WTC11 (cell line): ENCODE measurements around the gene TERF2IP. TPM values are rescaled to one million over a fixed set of nuclear protein-coding genes. Genes with fewer than 3 reads are reported as not detected.

ENCODE experiments used
- ATAC-seq: fragments of 200-7000 bp; cut with Tn5 transposase; 2 replicates; pipeline ENCODE4 v1.10.0; 2021; ENCODE audit warnings: mild to moderate bottlenecking, moderate library complexity
- CTCF ChIA-PET: fragments of 300-600 bp; sonication (Branson Sonifier 250); formaldehyde crosslinking; loops from one replicate; lab custom pipeline; 2021; ENCODE audit warnings: antibody characterized with exemption; lab: Charles Lee
- POLR2A ChIA-PET: fragments of 350-600 bp; sonication (Branson Sonifier 250); formaldehyde crosslinking; loops from one replicate; lab custom pipeline; 2021; ENCODE audit warnings: antibody characterized with exemption; lab: Charles Lee
- DNase-seq: peaks from one replicate; pipeline ENCODE4 v3.0.0; 2021; ENCODE audit warnings: low spot score
- H3K27ac Mint-ChIP-seq: 2 replicates; pipeline ENCODE4 v1.8.0; 2021; ENCODE audit warnings: mixed read lengths
- H3K27me3 Mint-ChIP-seq: 2 replicates; pipeline ENCODE4 v1.8.0; 2021; ENCODE audit warnings: low read depth, mild to moderate bottlenecking, moderate library complexity, mixed read lengths
- H3K36me3 Mint-ChIP-seq: 2 replicates; pipeline ENCODE4 v1.8.0; 2021; ENCODE audit warnings: mixed read lengths
- H3K4me1 Mint-ChIP-seq: 2 replicates; pipeline ENCODE4 v1.8.0; 2022; ENCODE audit warnings: mixed read lengths
- H3K4me3 Mint-ChIP-seq: 2 replicates; pipeline ENCODE4 v1.8.0; 2021; ENCODE audit warnings: mild to moderate bottlenecking, moderate library complexity, mixed read lengths
- H3K9me3 Mint-ChIP-seq: 2 replicates; pipeline ENCODE4 v1.8.0; 2021; ENCODE audit warnings: mixed read lengths
- CBFB ChIP-seq: sonication (generic); formaldehyde crosslinking; IDR thresholded peaks from 2 replicates; pipeline ENCODE4 v1.8.1; 2022; ENCODE audit warnings: mild to moderate bottlenecking, low read depth, missing genetic modification reagents
- HMGA2 ChIP-seq: fragments of 250-450 bp; sonication (Bioruptor Pico); IDR thresholded peaks from 2 replicates; pipeline ENCODE4 v1.4.0; 2021; ENCODE audit warnings: mild to moderate bottlenecking, moderate library complexity
- KAT7 ChIP-seq: sonication (generic); formaldehyde crosslinking; IDR thresholded peaks from 2 replicates; pipeline ENCODE4 v1.8.1; 2023; ENCODE audit warnings: missing genetic modification reagents, mild to moderate bottlenecking, borderline replicate concordance
- NR1H2 ChIP-seq: sonication (generic); formaldehyde crosslinking; IDR thresholded peaks from 2 replicates; pipeline ENCODE4 v1.9.0; 2021; ENCODE audit warnings: mild to moderate bottlenecking, moderate library complexity, missing genetic modification reagents
- NR2C2 ChIP-seq: sonication (generic); formaldehyde crosslinking; IDR thresholded peaks from 2 replicates; pipeline ENCODE4 v1.8.0; 2022; ENCODE audit warnings: mild to moderate bottlenecking, missing genetic modification reagents
- NR3C1 ChIP-seq: sonication (generic); formaldehyde crosslinking; conservative IDR thresholded peaks from 2 replicates; pipeline ENCODE4 v1.8.1; 2023; ENCODE audit warnings: low read depth, mild to moderate bottlenecking, missing genetic modification reagents
- OVOL2 ChIP-seq: fragments of 250-450 bp; sonication (Bioruptor Pico); IDR thresholded peaks from 2 replicates; pipeline ENCODE4 v1.9.0; 2021; ENCODE audit warnings: mild to moderate bottlenecking, borderline replicate concordance
- SMAD3 ChIP-seq: sonication (generic); formaldehyde crosslinking; IDR thresholded peaks from 2 replicates; pipeline ENCODE4 v1.8.0; 2022; ENCODE audit warnings: missing genetic modification reagents, mild to moderate bottlenecking, borderline replicate concordance
- ZNF121 ChIP-seq: sonication (generic); formaldehyde crosslinking; IDR thresholded peaks from 2 replicates; pipeline ENCODE4 v1.8.0; 2023; ENCODE audit warnings: missing genetic modification reagents
- ZNF138 ChIP-seq: sonication (generic); formaldehyde crosslinking; conservative IDR thresholded peaks from 2 replicates; pipeline ENCODE4 v1.8.1; 2022; ENCODE audit warnings: mild to moderate bottlenecking, moderate library complexity, missing genetic modification reagents
- ZNF671 ChIP-seq: fragments of 250-450 bp; sonication (Bioruptor Pico); IDR thresholded peaks from 2 replicates; pipeline ENCODE4 v1.8.0; 2021; ENCODE audit warnings: mild to moderate bottlenecking
- total RNA-seq: library from RNA; stranded (reverse); gene quantifications from 3 replicates; pipeline ENCODE4 v1.2.3, GENCODE V29; 2021
- TF ChIP-seq, protein P1 (sequence below): sonication (generic); formaldehyde crosslinking; IDR thresholded peaks from 2 replicates; pipeline ENCODE4 v1.8.0; 2023; ENCODE audit warnings: mild to moderate bottlenecking, missing genetic modification reagents
- TF ChIP-seq, protein P2 (sequence below): sonication (generic); formaldehyde crosslinking; IDR thresholded peaks from 2 replicates; pipeline ENCODE4 v1.8.1; 2022; ENCODE audit warnings: low read depth, missing genetic modification reagents, borderline replicate concordance
- TF ChIP-seq, protein P3 (sequence below): sonication (generic); formaldehyde crosslinking; IDR thresholded peaks from 2 replicates; pipeline ENCODE4 v1.8.1; 2022; ENCODE audit warnings: mild to moderate bottlenecking, missing genetic modification reagents, moderate library complexity, borderline replicate concordance
- TF ChIP-seq, protein P4 (sequence below): sonication (generic); formaldehyde crosslinking; IDR thresholded peaks from 2 replicates; pipeline ENCODE4 v1.8.1; 2022; ENCODE audit warnings: missing genetic modification reagents, borderline replicate concordance
- TF ChIP-seq, protein P5 (sequence below): sonication (generic); formaldehyde crosslinking; IDR thresholded peaks from 2 replicates; pipeline ENCODE4 v1.8.1; 2023; ENCODE audit warnings: mild to moderate bottlenecking, missing genetic modification reagents, borderline replicate concordance
- TF ChIP-seq, protein P6 (sequence below): fragments of 250-450 bp; sonication (Bioruptor Pico); IDR thresholded peaks from 2 replicates; pipeline ENCODE4 v1.8.0; 2021; ENCODE audit warnings: mild to moderate bottlenecking
- TF ChIP-seq, protein P7 (sequence below): sonication (generic); formaldehyde crosslinking; IDR thresholded peaks from 2 replicates; pipeline ENCODE4 v1.8.1; 2023; ENCODE audit warnings: mild to moderate bottlenecking, moderate library complexity, missing genetic modification reagents
- TF ChIP-seq, protein P8 (sequence below): sonication (generic); formaldehyde crosslinking; IDR thresholded peaks from 2 replicates; pipeline ENCODE4 v1.8.1; 2023; ENCODE audit warnings: mild to moderate bottlenecking, missing genetic modification reagents

The TERF2IP gene
- total RNA-seq, 1 experiment from 2014 or later, result 14.7 TPM

DNA sequence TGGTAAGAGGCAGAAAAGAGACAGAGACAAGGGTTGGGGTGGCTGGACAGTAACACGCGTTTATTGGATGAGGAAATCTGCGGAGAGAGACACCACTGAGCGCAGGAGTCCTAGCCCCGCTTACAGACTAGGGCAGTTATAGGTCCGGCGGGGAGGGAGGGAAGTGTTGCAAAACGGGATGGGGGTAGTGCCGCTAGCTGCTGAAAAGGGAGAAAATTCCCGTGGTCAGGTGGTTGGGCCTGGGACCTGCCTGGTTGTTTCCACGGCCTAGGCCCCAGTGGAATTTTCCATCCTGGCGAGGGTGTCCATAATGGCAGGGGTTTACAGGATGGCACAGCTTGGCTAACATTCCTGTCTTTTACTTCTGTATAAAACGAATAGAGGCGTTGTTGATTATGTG lies 34.7 kb downstream of the TERF2IP start (continued):
- TF ChIP-seq, protein P1, sequence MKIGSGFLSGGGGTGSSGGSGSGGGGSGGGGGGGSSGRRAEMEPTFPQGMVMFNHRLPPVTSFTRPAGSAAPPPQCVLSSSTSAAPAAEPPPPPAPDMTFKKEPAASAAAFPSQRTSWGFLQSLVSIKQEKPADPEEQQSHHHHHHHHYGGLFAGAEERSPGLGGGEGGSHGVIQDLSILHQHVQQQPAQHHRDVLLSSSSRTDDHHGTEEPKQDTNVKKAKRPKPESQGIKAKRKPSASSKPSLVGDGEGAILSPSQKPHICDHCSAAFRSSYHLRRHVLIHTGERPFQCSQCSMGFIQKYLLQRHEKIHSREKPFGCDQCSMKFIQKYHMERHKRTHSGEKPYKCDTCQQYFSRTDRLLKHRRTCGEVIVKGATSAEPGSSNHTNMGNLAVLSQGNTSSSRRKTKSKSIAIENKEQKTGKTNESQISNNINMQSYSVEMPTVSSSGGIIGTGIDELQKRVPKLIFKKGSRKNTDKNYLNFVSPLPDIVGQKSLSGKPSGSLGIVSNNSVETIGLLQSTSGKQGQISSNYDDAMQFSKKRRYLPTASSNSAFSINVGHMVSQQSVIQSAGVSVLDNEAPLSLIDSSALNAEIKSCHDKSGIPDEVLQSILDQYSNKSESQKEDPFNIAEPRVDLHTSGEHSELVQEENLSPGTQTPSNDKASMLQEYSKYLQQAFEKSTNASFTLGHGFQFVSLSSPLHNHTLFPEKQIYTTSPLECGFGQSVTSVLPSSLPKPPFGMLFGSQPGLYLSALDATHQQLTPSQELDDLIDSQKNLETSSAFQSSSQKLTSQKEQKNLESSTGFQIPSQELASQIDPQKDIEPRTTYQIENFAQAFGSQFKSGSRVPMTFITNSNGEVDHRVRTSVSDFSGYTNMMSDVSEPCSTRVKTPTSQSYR (CRISPR knock-in tag), result no peak
- TF ChIP-seq ZNF138 (CRISPR knock-in tag), result no peak
- no peak for TF ChIP-seq NR3C1 (CRISPR knock-in tag)
- TF ChIP-seq, protein P2, sequence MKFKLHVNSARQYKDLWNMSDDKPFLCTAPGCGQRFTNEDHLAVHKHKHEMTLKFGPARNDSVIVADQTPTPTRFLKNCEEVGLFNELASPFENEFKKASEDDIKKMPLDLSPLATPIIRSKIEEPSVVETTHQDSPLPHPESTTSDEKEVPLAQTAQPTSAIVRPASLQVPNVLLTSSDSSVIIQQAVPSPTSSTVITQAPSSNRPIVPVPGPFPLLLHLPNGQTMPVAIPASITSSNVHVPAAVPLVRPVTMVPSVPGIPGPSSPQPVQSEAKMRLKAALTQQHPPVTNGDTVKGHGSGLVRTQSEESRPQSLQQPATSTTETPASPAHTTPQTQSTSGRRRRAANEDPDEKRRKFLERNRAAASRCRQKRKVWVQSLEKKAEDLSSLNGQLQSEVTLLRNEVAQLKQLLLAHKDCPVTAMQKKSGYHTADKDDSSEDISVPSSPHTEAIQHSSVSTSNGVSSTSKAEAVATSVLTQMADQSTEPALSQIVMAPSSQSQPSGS (CRISPR knock-in tag), result no peak
- TF ChIP-seq, protein P3, sequence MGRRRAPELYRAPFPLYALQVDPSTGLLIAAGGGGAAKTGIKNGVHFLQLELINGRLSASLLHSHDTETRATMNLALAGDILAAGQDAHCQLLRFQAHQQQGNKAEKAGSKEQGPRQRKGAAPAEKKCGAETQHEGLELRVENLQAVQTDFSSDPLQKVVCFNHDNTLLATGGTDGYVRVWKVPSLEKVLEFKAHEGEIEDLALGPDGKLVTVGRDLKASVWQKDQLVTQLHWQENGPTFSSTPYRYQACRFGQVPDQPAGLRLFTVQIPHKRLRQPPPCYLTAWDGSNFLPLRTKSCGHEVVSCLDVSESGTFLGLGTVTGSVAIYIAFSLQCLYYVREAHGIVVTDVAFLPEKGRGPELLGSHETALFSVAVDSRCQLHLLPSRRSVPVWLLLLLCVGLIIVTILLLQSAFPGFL (CRISPR knock-in tag), result no peak
- no peak for TF ChIP-seq NR2C2

DNA sequence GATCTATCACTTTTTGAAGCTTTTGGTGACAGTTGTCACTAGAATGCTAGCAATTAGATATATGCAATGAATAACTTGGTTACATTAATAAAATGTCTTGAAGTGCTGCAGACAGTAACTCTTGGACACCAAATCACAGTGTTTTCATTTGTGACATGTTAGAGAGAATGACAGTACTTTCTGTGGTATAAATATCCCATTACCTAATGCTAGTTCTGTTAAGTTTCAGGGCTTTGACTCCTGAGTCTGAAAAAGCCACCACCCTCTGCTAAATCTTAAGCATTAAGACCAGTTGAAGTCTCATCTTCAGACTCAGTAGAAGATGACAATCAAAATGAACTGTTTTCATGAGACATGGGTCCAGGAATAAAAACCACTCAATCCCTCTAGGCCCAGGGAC lies 39.8 kb downstream of the TERF2IP start:
- Mint-ChIP-seq H3K27ac (no peak overlapping the region), H3K36me3 (peaks cover 49% of the 10 kb centered on the region), H3K9me3 (peaks cover 79% of the 10 kb centered on the region), H3K27me3 (peaks cover 10% of the 10 kb centered on the region), H3K4me1 (no peaks in the 10 kb centered on the region), H3K4me3 (no peak overlapping the region)
- DNase-seq (no peak), ATAC-seq (no peak)
- ChIA-PET POLR2A (no interaction called here), CTCF (interaction anchor here (0.6 kb wide), 1 partner anchor 487 kb away, joined by 3 read pairs; no protein-coding TSS in a partner anchor)
- TF ChIP-seq ZNF121 (CRISPR knock-in tag), result no peak
- TF ChIP-seq, protein P4, sequence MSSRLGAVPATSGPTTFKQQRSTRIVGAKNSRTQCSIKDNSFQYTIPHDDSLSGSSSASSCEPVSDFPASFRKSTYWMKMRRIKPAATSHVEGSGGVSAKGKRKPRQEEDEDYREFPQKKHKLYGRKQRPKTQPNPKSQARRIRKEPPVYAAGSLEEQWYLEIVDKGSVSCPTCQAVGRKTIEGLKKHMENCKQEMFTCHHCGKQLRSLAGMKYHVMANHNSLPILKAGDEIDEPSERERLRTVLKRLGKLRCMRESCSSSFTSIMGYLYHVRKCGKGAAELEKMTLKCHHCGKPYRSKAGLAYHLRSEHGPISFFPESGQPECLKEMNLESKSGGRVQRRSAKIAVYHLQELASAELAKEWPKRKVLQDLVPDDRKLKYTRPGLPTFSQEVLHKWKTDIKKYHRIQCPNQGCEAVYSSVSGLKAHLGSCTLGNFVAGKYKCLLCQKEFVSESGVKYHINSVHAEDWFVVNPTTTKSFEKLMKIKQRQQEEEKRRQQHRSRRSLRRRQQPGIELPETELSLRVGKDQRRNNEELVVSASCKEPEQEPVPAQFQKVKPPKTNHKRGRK (CRISPR knock-in tag), result no peak
- no peak for TF ChIP-seq NR1H2
- TF ChIP-seq CBFB (CRISPR knock-in tag), result no peak
- TF ChIP-seq, protein P5, sequence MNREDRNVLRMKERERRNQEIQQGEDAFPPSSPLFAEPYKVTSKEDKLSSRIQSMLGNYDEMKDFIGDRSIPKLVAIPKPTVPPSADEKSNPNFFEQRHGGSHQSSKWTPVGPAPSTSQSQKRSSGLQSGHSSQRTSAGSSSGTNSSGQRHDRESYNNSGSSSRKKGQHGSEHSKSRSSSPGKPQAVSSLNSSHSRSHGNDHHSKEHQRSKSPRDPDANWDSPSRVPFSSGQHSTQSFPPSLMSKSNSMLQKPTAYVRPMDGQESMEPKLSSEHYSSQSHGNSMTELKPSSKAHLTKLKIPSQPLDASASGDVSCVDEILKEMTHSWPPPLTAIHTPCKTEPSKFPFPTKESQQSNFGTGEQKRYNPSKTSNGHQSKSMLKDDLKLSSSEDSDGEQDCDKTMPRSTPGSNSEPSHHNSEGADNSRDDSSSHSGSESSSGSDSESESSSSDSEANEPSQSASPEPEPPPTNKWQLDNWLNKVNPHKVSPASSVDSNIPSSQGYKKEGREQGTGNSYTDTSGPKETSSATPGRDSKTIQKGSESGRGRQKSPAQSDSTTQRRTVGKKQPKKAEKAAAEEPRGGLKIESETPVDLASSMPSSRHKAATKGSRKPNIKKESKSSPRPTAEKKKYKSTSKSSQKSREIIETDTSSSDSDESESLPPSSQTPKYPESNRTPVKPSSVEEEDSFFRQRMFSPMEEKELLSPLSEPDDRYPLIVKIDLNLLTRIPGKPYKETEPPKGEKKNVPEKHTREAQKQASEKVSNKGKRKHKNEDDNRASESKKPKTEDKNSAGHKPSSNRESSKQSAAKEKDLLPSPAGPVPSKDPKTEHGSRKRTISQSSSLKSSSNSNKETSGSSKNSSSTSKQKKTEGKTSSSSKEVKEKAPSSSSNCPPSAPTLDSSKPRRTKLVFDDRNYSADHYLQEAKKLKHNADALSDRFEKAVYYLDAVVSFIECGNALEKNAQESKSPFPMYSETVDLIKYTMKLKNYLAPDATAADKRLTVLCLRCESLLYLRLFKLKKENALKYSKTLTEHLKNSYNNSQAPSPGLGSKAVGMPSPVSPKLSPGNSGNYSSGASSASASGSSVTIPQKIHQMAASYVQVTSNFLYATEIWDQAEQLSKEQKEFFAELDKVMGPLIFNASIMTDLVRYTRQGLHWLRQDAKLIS (CRISPR knock-in tag), result no peak
- TF ChIP-seq HMGA2 (CRISPR knock-in tag), result no peak
- TF ChIP-seq, protein P6, sequence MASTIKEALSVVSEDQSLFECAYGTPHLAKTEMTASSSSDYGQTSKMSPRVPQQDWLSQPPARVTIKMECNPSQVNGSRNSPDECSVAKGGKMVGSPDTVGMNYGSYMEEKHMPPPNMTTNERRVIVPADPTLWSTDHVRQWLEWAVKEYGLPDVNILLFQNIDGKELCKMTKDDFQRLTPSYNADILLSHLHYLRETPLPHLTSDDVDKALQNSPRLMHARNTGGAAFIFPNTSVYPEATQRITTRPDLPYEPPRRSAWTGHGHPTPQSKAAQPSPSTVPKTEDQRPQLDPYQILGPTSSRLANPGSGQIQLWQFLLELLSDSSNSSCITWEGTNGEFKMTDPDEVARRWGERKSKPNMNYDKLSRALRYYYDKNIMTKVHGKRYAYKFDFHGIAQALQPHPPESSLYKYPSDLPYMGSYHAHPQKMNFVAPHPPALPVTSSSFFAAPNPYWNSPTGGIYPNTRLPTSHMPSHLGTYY (CRISPR knock-in tag), result no peak
- TF ChIP-seq, protein P7, sequence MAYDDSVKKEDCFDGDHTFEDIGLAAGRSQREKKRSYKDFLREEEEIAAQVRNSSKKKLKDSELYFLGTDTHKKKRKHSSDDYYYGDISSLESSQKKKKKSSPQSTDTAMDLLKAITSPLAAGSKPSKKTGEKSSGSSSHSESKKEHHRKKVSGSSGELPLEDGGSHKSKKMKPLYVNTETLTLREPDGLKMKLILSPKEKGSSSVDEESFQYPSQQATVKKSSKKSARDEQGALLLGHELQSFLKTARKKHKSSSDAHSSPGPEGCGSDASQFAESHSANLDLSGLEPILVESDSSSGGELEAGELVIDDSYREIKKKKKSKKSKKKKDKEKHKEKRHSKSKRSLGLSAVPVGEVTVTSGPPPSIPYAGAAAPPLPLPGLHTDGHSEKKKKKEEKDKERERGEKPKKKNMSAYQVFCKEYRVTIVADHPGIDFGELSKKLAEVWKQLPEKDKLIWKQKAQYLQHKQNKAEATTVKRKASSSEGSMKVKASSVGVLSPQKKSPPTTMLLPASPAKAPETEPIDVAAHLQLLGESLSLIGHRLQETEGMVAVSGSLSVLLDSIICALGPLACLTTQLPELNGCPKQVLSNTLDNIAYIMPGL (CRISPR knock-in tag), result no peak
- TF ChIP-seq KAT7 (CRISPR knock-in tag), result no peak
- TF ChIP-seq SMAD3 (CRISPR knock-in tag), result no peak
- TF ChIP-seq, protein P8, sequence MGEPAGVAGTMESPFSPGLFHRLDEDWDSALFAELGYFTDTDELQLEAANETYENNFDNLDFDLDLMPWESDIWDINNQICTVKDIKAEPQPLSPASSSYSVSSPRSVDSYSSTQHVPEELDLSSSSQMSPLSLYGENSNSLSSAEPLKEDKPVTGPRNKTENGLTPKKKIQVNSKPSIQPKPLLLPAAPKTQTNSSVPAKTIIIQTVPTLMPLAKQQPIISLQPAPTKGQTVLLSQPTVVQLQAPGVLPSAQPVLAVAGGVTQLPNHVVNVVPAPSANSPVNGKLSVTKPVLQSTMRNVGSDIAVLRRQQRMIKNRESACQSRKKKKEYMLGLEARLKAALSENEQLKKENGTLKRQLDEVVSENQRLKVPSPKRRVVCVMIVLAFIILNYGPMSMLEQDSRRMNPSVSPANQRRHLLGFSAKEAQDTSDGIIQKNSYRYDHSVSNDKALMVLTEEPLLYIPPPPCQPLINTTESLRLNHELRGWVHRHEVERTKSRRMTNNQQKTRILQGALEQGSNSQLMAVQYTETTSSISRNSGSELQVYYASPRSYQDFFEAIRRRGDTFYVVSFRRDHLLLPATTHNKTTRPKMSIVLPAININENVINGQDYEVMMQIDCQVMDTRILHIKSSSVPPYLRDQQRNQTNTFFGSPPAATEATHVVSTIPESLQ, result no peak
- no peak for TF ChIP-seq OVOL2 (CRISPR knock-in tag)
- no peak for TF ChIP-seq ZNF671 (CRISPR knock-in tag)
